Measurements from ENCODE around the gene MAP3K20.

MAP3K20 gene

DNA sequence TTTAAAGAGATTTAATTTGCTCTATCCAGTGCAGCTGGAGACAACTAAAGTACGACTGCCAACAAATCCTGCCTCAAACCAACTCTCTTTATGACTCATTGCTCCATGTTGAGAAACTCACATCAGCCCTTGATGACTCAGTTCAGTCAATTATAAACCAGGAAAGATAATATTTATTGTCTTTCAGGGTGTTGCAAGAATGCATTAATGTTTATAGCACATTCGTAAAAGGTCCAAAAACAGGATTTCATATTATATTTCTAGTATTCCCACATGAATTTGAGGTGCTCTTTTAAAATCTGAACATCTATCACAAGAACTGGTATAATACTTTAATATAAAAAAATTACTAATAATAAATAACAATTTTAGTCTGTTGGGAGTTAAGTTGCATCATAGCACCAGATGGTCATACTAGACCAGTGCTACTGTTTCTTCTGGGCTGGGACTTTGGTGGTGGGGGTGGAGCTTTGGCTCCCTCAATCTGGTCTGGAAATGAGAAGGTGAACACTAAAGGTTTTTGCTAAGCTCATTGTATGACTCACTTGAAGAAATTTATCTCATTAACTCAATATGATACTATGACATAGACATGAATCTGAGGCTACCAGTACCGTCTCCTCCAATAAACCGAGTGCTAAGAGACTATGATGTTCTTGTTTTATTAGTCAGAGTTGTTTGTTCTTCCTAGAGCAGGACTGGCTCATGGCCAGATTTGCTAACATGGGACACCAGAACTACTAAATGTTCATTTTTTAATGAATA, 26.6 kb upstream of the MAP3K20 start:
- H3K27ac ChIP-seq: peak overlapping the region in 17 of 21 experiments; percentile 6 to 83 (median 64)

GRCh38 chr2:173049831-173050230, 25.8 kb upstream of the MAP3K20 start:
- H3K4me3 ChIP-seq: no peak overlapping the region
- peak overlapping the region in 18 of 21 experiments; percentile 6 to 83 (median 64) for H3K27ac ChIP-seq

More for the DNA sequence above, 26.6 kb upstream of the MAP3K20 start:
- no peak overlapping the region for H3K4me3 ChIP-seq

GRCh38 chr2:173050684-173051083, 25.0 kb upstream of the MAP3K20 start:
- no peak overlapping the region for H3K4me3 ChIP-seq
- H3K27ac ChIP-seq: peak overlapping the region in 10 of 21 experiments; percentile 30 to 80 (median 68)

DNA sequence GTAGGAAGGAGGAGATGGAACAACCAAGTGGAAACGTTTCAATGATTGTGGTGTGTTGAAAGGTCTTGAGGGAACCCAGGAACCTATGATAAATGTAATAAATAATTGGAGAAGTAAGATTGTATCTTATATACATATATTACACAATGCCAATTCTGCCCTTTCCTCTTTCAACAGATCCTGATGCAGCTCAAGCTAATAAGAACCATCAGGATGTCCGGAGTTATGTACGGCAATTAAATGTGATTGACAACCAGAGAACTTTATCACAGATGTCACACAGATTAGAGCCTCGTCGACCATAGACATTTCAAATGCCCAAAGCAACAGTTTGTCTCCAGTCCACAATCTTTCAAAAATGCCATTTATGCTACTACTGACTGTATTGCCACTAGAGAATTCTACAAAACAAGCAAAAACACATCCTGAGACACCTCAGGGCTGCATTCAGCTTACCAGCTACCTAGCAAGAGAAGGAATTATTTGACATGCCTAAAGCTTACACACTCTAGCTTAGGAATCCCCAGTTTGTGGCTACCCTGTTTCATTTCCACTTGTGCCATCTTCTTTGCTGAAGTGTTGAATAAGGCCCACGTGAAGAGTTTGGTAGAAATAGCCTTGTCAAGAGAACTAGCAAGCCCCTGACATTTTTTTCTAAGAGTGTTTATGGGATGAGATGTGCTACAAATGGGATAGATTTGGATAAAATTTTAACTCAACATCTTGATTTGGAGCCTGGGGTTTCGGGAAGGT, 24.0 kb upstream of the MAP3K20 start:
- no peak overlapping the region for H3K4me3 ChIP-seq
- peak overlapping the region in 5 of 21 experiments; percentile 25 to 39 (median 33) for H3K27ac ChIP-seq

- H3K27ac ChIP-seq: no peak overlapping the region
- no peak overlapping the region for H3K4me3 ChIP-seq
Observed at GRCh38 chr2:173053043-173053699, 22.5 kb upstream of the MAP3K20 start.

DNA sequence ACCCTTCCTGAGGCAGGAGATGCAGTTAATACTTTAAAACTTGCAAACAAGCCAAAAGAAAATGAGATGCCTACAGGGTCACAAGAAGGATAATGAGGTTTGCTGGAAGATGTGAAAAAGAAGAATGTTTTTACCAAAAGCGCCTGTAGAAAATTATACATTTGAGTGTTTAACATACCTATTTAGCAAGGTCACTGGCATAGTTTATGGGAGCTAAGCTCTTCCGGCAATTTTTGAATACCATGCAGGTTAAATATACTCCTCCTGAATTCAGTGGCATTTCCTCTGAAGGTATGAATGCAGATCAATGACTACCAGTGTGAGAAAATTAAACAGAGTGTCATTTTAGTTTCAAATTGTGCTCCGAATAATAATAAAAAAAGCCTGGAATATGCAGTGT, 21.2 kb upstream of the MAP3K20 start:
- H3K27ac ChIP-seq: no peak overlapping the region
- no peak overlapping the region for H3K4me3 ChIP-seq

DNA sequence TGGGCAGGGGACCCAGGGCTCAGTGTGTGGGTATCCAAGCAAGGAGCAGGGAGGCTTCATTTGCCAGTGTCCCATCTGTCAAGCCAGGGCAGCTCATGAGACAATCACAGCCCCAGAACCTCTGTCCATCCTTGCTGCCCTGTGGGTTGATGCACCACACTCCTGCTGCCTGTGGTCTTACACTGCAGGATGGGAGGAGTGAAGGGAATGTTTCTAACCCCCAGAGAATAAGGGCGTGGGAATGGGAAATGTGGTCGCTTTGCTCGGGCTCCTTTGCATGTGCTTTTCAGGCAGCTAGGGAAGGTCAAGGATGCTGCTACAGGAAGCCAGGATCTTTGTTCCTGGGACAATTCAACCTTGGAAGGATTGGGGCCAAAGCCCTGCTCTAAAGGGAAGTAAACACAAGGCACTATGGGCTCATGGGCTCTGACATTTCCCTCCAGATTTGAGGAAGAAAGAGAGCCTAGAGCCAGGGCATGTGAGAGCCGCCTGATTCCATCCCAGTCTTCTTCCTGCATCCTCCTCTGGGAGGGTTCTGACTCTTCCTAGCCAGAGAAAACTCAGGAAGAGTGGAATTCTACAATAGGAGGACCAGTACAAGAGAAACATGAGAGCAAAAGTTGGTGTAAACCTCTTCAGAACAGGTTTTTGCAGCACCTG, 18.8 kb upstream of the MAP3K20 start:
- peak overlapping the region in 1 of 21 experiments; percentile 12 for H3K27ac ChIP-seq

DNA sequence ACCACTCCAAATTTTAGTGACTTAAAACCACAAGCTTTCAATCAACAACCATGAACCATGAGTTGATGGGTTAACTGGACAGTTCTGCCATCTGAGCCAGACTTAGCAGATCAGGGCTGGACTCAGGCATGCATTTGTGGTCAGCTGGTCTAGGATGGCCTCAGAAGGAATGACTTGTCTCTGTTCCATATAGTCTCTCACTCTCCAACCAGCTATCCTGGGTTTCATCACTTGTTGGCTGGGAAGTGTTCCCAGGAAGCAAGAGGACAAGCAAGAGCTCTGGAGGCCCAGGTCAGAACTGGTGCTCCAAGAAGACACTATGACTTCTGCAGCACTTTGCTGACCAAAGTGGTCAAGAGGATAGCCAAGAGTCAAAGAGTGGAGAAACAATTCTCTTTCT, 17.5 kb upstream of the MAP3K20 start:
- Histone ChIP-seq H3K27ac (no peak overlapping the region), H3K4me3 (no peak overlapping the region)

More for the DNA sequence above, 18.8 kb upstream of the MAP3K20 start:
- H3K4me3 ChIP-seq: no peak overlapping the region

- peak overlapping the region in 2 of 21 experiments; percentile 39 to 42 for H3K27ac ChIP-seq
- no peak overlapping the region for H3K4me3 ChIP-seq
Observed at GRCh38 chr2:173058673-173059072, 17.0 kb upstream of the MAP3K20 start.

DNA sequence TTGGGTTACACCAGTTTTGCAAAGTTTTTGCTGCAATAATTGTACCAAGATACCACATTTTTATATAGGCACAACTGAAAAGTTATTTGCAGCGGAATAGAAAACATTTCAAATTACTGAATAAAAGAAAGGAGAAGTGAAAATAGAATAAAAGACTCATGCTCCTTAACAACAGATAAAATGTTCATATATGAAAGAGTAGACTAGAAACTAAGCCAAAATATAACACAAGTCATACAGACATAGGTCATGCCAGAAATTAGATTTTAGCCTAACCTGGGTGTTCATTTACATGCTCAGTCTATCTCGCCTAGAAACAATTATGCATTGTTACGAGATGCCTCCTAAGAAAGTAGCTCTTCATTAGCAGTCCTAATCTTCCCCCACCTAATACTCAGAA, 16.4 kb upstream of the MAP3K20 start:
- H3K4me3 ChIP-seq: no peak overlapping the region
- peak overlapping the region in 1 of 21 experiments; percentile 42 for H3K27ac ChIP-seq

- no peak overlapping the region for H3K4me3 ChIP-seq
- H3K27ac ChIP-seq: no peak overlapping the region
Observed at GRCh38 chr2:173059971-173060461, 15.6 kb upstream of the MAP3K20 start.

GRCh38 chr2:173062801-173063200, 12.8 kb upstream of the MAP3K20 start:
- Histone ChIP-seq H3K27ac (no peak overlapping the region), H3K4me3 (no peak overlapping the region)

- peak overlapping the region in 5 of 21 experiments; percentile 5 to 37 (median 27) for H3K27ac ChIP-seq
- H3K4me3 ChIP-seq: no peak overlapping the region
Observed at GRCh38 chr2:173064151-173064805, 11.4 kb upstream of the MAP3K20 start.

GRCh38 chr2:173066887-173067676, 8.6 kb upstream of the MAP3K20 start:
- no peak overlapping the region for H3K27ac ChIP-seq
- H3K4me3 ChIP-seq: no peak overlapping the region

- peak overlapping the region; percentile 83 to 98 (median 91) for H3K27ac ChIP-seq
- peak overlapping the region; percentile 52 to 87 (median 71) for H3K4me3 ChIP-seq
Observed at GRCh38 chr2:173075056-173075780, 428 bp upstream of the MAP3K20 start.

DNA sequence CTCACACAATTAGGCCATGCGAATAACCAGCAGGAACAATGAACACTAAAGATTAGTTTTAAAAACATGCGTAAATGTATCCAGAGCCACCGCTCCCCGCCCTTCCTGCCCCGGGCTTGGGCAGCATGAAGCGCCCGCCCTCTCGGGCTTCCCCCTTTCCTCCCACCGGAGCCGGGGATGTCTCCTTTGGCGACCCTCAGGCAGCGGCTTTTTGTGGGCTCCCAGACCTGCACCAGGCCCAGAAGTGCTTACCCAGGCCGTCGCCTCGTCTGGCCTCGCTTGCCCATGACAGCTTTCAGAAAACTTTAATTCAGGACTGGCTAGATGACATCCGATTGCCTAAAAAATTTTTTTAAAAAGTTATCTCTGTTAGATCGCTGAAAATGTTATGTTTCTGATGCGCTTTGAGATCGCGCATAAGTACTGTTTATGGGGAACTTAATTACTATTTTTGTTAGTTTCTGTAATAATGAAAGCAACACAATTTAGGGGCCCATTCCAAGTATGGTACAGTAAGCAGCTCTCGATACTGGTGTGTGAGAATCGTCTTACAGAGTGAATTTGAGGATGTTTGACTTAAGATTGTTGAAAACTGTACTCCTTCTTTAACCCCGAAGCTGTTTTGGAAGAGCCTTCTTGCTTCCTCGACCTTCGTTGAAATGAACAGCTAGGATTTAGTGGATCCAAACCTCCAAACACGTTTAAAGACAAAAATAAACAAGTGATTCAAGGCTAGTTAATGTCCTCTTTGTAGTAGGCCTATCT, 1.1 kb downstream of the MAP3K20 start:
- Histone ChIP-seq H3K4me3 (peak overlapping the region; percentile 52 to 87 (median 71)), H3K27ac (peak overlapping the region; percentile 83 to 98 (median 91))
